ENCODE measurements around the gene INHBC. TPM values are rescaled to one million over a fixed set of nuclear protein-coding genes. Genes with fewer than 3 reads are reported as not detected.
"Not testable (repeated sequence)": the region's sequence is repeated elsewhere in the genome, so short reads cannot be mapped to it uniquely, and the experiment has no call there.

INHBC gene
- total RNA-seq, 1 experiment from 2014 or later = not detected

DNA sequence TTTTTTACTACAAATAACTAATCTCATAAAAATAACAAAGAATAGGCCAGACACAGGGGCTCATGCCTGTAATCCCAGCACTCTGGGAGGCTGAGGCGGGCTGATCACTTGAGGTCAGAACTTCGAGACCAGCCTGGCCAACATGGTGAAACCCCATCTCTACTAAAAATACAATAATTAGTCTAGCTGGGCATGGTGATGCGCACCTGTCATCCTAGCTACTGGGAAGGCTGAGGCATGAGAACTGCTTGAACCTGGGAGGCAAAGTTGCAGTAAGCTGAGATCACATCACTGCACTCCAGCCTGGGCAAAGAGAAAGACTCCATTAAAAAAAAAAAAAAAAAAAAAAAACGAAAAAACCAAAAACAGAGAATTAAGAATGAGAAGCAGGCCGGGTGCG is 20.4 kb upstream of the INHBC start:
- H3K9me3 ChIP-seq (ENCODE audit: control insufficient read depth, insufficient read depth, low read depth, low read length); H3K4me1 ChIP-seq (ENCODE audit: control insufficient read depth, insufficient read depth, low read length); intact Hi-C loops (cut with micrococcal nuclease; ENCODE audit: unreplicated experiment); H3K36me3 ChIP-seq (ENCODE audit: control insufficient read depth, insufficient read depth, low read length); H3K4me3 ChIP-seq (ENCODE audit: low read depth in 2 of 2, low read length in 2 of 2); H3K27ac ChIP-seq (ENCODE audit: low read length); ATAC-seq; DNase-seq (ENCODE audit: low read depth, low spot score); H3K27me3 ChIP-seq (ENCODE audit: control insufficient read depth, insufficient read depth, low read length); BruUV-seq (replicated peaks); in situ Hi-C loops (cut with HindIII; ENCODE audit: low pct_unique_long_range_greater_than_20kb, low sequenced_read_pairs): not testable (repeated sequence)
- POLR2A ChIA-PET = interaction anchor here (0.7 kb wide), 1 partner anchor 16 kb away, joined by 7 read pairs; no protein-coding TSS in a partner anchor
- CTCF ChIA-PET = interaction anchor here (0.7 kb wide), 1 partner anchor 619 kb away, joined by 13 read pairs; no protein-coding TSS in a partner anchor

GRCh38 chr12:57415088-57415487 is 19.5 kb upstream of the INHBC start:
- Histone ChIP-seq H3K9me3 (ENCODE audit: control insufficient read depth, insufficient read depth, low read depth, low read length) (no peaks in the 10 kb centered on the region), H3K27ac (ENCODE audit: low read length) (no peak overlapping the region), H3K4me1 (ENCODE audit: control insufficient read depth, insufficient read depth, low read length) (no peaks in the 10 kb centered on the region), H3K36me3 (ENCODE audit: control insufficient read depth, insufficient read depth, low read length) (no peaks in the 10 kb centered on the region), H3K4me3 (ENCODE audit: low read depth in 2 of 2, low read length in 2 of 2) (no peak overlapping the region), H3K27me3 (ENCODE audit: control insufficient read depth, insufficient read depth, low read length) (no peaks in the 10 kb centered on the region)
- TF ChIP-seq TCF7L2 (IDR thresholded peaks at IDR 0.05; ENCODE audit: low read depth, low read length) = no peak
- TF ChIP-seq POLR2AphosphoS5 (IDR thresholded peaks at IDR 0.05; ENCODE audit: low read depth, low read length) = no peak
- TF ChIP-seq SIN3A (IDR thresholded peaks at IDR 0.05; ENCODE audit: borderline replicate concordance, insufficient read depth, low read depth, low read length) = no peak
- TF ChIP-seq, protein P1, sequence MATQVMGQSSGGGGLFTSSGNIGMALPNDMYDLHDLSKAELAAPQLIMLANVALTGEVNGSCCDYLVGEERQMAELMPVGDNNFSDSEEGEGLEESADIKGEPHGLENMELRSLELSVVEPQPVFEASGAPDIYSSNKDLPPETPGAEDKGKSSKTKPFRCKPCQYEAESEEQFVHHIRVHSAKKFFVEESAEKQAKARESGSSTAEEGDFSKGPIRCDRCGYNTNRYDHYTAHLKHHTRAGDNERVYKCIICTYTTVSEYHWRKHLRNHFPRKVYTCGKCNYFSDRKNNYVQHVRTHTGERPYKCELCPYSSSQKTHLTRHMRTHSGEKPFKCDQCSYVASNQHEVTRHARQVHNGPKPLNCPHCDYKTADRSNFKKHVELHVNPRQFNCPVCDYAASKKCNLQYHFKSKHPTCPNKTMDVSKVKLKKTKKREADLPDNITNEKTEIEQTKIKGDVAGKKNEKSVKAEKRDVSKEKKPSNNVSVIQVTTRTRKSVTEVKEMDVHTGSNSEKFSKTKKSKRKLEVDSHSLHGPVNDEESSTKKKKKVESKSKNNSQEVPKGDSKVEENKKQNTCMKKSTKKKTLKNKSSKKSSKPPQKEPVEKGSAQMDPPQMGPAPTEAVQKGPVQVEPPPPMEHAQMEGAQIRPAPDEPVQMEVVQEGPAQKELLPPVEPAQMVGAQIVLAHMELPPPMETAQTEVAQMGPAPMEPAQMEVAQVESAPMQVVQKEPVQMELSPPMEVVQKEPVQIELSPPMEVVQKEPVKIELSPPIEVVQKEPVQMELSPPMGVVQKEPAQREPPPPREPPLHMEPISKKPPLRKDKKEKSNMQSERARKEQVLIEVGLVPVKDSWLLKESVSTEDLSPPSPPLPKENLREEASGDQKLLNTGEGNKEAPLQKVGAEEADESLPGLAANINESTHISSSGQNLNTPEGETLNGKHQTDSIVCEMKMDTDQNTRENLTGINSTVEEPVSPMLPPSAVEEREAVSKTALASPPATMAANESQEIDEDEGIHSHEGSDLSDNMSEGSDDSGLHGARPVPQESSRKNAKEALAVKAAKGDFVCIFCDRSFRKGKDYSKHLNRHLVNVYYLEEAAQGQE (IDR thresholded peaks at IDR 0.05; ENCODE audit: insufficient read depth in 1 of 2, low read depth in 2 of 2, low read length in 1 of 2) = no peak
- TF ChIP-seq CTCF (IDR thresholded peaks at IDR 0.05) = no peak
- intact Hi-C loops (cut with micrococcal nuclease; ENCODE audit: unreplicated experiment) (no loop called here), in situ Hi-C loops (cut with HindIII; ENCODE audit: low pct_unique_long_range_greater_than_20kb, low sequenced_read_pairs) (no loop called here)
- ATAC-seq (no peak), DNase-seq (ENCODE audit: low read depth, low spot score) (no peak)
- ChIA-PET POLR2A (no interaction called here), CTCF (interaction anchor here (0.7 kb wide), 1 partner anchor 620 kb away, joined by 13 read pairs; no protein-coding TSS in a partner anchor)
- no TSS peak for BruUV-seq (replicated peaks)

DNA sequence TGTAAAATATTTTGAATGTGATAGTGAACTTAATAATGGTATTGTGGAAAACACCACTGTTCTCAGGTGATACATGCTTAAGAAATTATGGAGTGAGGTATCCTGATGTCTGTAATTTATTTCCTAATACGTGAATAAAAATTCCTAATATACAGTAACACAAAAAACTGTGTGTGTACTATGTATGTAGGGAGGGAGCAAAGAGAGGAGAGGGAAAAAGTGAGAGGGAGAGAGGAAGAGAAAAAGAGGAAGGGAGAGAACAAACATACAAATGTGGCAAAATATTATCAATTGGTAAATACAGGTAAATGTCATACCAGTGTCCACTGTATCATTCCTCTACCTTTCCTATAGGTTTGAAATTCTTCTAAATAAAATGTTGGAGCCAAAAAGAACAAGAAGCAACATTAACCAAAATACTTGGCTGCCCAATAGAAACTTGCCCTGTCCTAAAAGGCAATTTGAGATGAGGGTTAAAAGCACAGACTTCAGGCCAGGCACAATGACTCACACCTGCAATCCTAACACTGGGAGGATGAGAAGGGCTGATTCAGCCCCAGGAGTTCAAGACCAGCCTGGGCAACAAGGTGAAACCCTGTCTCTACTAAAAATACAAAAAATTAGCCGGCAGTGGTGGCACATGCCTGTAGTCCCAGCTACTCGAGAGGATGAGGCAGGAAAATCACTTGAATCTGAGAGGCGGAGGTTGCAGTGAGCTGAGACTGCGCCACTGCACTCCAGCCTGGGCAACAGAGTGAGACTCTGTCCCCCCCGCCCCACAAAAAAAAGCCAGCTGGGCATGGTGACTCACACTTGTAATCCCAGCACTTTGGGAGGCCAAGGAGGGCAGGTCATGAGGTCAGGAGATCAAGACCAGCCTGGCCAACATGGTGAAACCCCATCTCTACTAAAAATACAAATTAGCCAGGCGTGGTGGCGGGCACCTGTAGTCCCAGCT is 18.3 kb upstream of the INHBC start:
- Histone ChIP-seq H3K36me3 (ENCODE audit: control insufficient read depth, insufficient read depth, low read length) (no peaks in the 10 kb centered on the region), H3K4me3 (ENCODE audit: low read depth in 2 of 2, low read length in 2 of 2) (no peak overlapping the region), H3K4me1 (ENCODE audit: control insufficient read depth, insufficient read depth, low read length) (no peaks in the 10 kb centered on the region), H3K9me3 (ENCODE audit: control insufficient read depth, insufficient read depth, low read depth, low read length) (no peaks in the 10 kb centered on the region), H3K27ac (ENCODE audit: low read length) (no peak overlapping the region), H3K27me3 (ENCODE audit: control insufficient read depth, insufficient read depth, low read length) (no peaks in the 10 kb centered on the region)
- peak; percentile 74 for ATAC-seq
- in situ Hi-C loops (cut with HindIII; ENCODE audit: low pct_unique_long_range_greater_than_20kb, low sequenced_read_pairs) (no loop called here), intact Hi-C loops (cut with micrococcal nuclease; ENCODE audit: unreplicated experiment) (no loop called here)
- CTCF ChIA-PET = interaction anchor here (0.6 kb wide), 1 partner anchor 77 kb away, joined by 3 read pairs; no protein-coding TSS in a partner anchor
- POLR2A ChIA-PET = no interaction called here
- no peak for DNase-seq (ENCODE audit: low read depth, low spot score)
- TF ChIP-seq, protein P1 (IDR thresholded peaks at IDR 0.05; ENCODE audit: insufficient read depth in 1 of 2, low read depth in 2 of 2, low read length in 1 of 2) = no peak
- TF ChIP-seq POLR2AphosphoS5 (IDR thresholded peaks at IDR 0.05; ENCODE audit: low read depth, low read length) = no peak
- TF ChIP-seq TCF7L2 (IDR thresholded peaks at IDR 0.05; ENCODE audit: low read depth, low read length) = no peak
- no TSS peak for BruUV-seq (replicated peaks)
